Muscle of leg (tissue), 11 donors: ENCODE measurements around the gene PLA2G15. TPM values are rescaled to one million over a fixed set of nuclear protein-coding genes. Genes with fewer than 3 reads are reported as not detected.

ENCODE experiments used
- DNase-seq: peaks from one replicate; pipeline ENCODE4 v3.0.0; 2013
- H3K27ac ChIP-seq: one replicate; pipeline ENCODE4 v1.5.1; 2013; ENCODE audit warnings: mild to moderate bottlenecking, low read length, control low read depth
- H3K27me3 ChIP-seq: one replicate; pipeline ENCODE4 v1.6.1; 2013; ENCODE audit warnings: low read length; ENCODE audit not compliant: control insufficient read depth, insufficient read depth
- H3K36me3 ChIP-seq: one replicate; pipeline ENCODE4 v1.6.1; 2013; ENCODE audit warnings: low read length; ENCODE audit not compliant: control insufficient read depth, insufficient read depth
- H3K4me1 ChIP-seq: one replicate; pipeline ENCODE4 v1.6.1; 2013; ENCODE audit warnings: low read length; ENCODE audit not compliant: control insufficient read depth, insufficient read depth
- H3K4me3 ChIP-seq: one replicate; pipeline ENCODE4 v1.5.1; 2013; ENCODE audit warnings: low read length, control low read depth
- H3K9me3 ChIP-seq: replicated peaks from 2 replicates; pipeline ENCODE4 v1.6.1; 2013; ENCODE audit warnings: low read depth, low read length; ENCODE audit not compliant: control insufficient read depth
- WGBS: methylation state at CpG from one replicate; pipeline ENCODE4 v1.1.5; 2013; ENCODE audit warnings: missing lambda C conversion rate; ENCODE audit not compliant: insufficient coverage; 5-methylcytosine and 5-hydroxymethylcytosine counted together
- polyA plus RNA-seq, 8 donors: library from polyadenylated mRNA; unstranded; fragments of 120-200 nt; gene quantifications; one replicate each; pipeline versions ENCODE4 v1.2.1 to v1.2.3, GENCODE V29; 2013; ENCODE audit warnings: inconsistent platforms in 1 of 8, low replicate concordance in 1 of 8; ENCODE audit not compliant: insufficient read length in 8 of 8, insufficient read depth in 1 of 8
- total RNA-seq: library from RNA; stranded (reverse); fragments of 120-200 nt; gene quantifications from one replicate; pipeline ENCODE4 v1.2.4, GENCODE V29; 2013

Gene PLA2G15
- total and polyA plus RNA-seq, 9 donors, result 20.4 to 33.1 (median 23.7) TPM

GRCh38 chr16:68231384-68232136 is 13.6 kb upstream of the PLA2G15 start:
- Histone ChIP-seq H3K27me3 (peaks cover 26% of the 10 kb centered on the region), H3K9me3 (no peaks in the 10 kb centered on the region), H3K4me1 (peaks cover 36% of the 10 kb centered on the region), H3K4me3 (no peak overlapping the region), H3K27ac (no peak overlapping the region), H3K36me3 (peaks cover 27% of the 10 kb centered on the region)
- 90% methylated on average over 22 of the region's 26 CpGs for WGBS
- peak; percentile 8 for DNase-seq

DNA sequence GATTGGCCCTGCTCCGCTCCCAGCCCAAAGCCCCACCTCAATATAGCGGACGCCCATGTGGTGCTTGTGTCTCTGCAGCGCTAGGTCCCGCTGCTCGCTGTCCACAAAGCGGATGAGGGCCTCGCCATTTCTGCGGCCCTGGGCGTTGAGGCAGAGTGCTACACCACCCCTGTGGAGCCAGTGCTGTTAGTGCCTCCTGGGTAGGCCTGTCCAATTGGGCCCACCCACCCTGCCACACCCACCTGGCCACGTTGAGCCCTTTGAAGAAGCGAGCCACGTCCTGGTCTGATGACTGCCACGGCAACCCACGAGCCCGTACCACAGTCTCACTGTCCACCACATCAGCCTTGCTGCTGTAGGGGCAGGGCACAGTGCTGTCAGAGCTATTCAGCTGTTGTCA is 12.8 kb upstream of the PLA2G15 start:
- DNase-seq, result peak; percentile 11
- Histone ChIP-seq H3K27ac (no peak overlapping the region), H3K4me1 (peaks cover 39% of the 10 kb centered on the region), H3K27me3 (peaks cover 34% of the 10 kb centered on the region), H3K36me3 (peaks cover 22% of the 10 kb centered on the region), H3K9me3 (no peaks in the 10 kb centered on the region), H3K4me3 (no peak overlapping the region)
- 84% methylated on average over 8 of the region's 16 CpGs for WGBS

DNA sequence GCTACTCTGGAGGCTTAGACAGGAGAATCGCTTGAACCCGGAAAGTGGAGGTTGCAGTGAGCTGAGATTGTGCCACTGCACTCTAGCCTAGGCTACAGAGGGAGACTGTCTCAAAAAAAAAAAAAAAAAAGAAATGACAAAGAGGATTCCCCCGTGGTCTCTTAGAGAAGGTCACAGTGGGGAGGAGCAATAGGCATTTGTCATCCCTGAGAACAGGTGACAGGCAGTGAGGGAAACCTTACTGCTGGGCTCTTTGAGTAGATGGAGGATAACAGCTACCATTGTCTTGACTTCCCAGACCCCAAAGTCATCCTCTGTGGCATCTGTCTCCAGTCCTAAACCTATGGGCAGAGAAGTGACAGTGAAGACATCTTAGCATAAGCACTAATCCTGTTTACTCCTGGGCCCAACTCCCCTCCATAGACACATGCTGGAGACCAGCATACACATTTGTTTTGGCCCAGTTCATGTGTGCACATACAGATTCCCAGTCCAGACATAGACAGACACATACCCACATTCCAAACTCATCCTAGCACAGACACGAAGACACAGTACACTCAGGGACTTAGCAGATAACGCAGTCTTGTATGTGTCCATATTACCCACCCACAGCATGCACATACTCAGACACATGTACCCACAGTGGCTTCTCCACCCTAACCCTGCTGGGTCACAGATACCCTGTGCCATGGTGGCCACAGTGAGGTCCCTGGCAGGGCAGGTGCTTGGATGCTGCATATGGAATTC is 11.9 kb upstream of the PLA2G15 start:
- Histone ChIP-seq H3K4me3 (no peak overlapping the region), H3K9me3 (no peaks in the 10 kb centered on the region), H3K27ac (no peak overlapping the region), H3K36me3 (peaks cover 17% of the 10 kb centered on the region), H3K4me1 (peaks cover 35% of the 10 kb centered on the region), H3K27me3 (peaks cover 35% of the 10 kb centered on the region)
- 84% methylated on average over 4 of the region's 5 CpGs for WGBS
- DNase-seq, result no peak

GRCh38 chr16:68233835-68234187 is 11.4 kb upstream of the PLA2G15 start:
- no peak for DNase-seq
- peaks cover 17% of the 10 kb centered on the region for H3K36me3 ChIP-seq
- H3K9me3 ChIP-seq, result no peaks in the 10 kb centered on the region
- no peak overlapping the region for H3K4me3 ChIP-seq
- H3K4me1 ChIP-seq, result peaks cover 34% of the 10 kb centered on the region
- 57% methylated on average over 4 of the region's 8 CpGs for WGBS
- H3K27me3 ChIP-seq, result peaks cover 35% of the 10 kb centered on the region
- H3K27ac ChIP-seq, result no peak overlapping the region

DNA sequence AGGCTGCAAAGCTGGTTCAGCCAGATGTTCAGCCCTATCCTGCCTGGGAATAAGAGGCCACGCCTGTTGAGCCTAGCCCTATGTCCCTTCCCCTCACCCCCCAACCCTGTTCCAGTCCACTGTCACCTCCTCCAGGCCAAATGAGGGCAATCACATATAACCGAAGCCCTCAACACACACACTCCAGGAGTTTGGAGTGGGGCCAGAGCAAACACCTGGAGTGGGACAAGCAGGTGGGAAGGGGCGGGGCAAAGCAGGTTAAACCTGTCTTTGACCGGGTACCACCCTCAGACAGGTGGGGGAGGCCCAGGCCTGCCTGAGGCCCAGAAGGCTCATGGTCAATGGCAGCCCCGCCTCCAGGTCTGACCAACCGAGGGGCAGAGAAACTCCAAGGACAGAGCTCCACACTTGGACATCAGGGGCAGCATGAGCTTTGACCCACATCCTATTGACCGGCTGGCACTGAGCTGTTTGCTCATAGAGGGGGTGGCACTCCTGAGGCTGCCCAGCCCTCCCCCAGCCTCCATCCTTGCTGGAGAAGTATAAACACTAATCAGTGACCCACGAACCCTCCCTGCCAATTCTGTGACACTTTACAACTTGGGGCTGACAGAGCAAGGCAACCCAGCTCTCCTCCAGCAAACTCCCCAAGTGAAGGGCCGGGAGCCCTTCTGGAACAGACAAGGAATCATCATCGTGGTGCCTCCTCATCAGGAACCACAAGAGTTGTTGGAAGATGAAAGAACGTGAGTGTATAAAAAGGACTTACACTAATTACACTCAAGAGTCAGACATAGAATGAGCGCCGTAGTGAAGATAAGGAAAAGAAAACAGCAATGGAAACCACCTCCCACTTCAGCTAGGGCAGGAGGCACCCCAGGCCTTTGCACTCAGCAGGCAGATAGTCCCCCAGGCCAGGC is 10.7 kb upstream of the PLA2G15 start:
- Histone ChIP-seq H3K4me3 (no peak overlapping the region), H3K27ac (no peak overlapping the region), H3K4me1 (peaks cover 28% of the 10 kb centered on the region), H3K9me3 (no peaks in the 10 kb centered on the region), H3K36me3 (peaks cover 17% of the 10 kb centered on the region), H3K27me3 (peaks cover 35% of the 10 kb centered on the region)
- DNase-seq, result peak; percentile 36
- 57% methylated on average over 5 of the region's 13 CpGs for WGBS

- no peak overlapping the region for H3K4me3 ChIP-seq
- peaks cover 35% of the 10 kb centered on the region for H3K4me1 ChIP-seq
These were observed 9.9 kb upstream of the PLA2G15 start for GRCh38 chr16:68235108-68235886.

GRCh38 chr16:68235887-68236136 is 9.4 kb upstream of the PLA2G15 start, which contains the start of gene ESRP2:
Gene ESRP2 (minus strand): TSS chr16:68236127. CDS start chr16:68236045, 82 bp downstream.
- Histone ChIP-seq H3K36me3 (peaks cover 10% of the 10 kb centered on the region), H3K4me1 (peaks cover 35% of the 10 kb centered on the region), H3K27ac (peak within 1 kb of the TSS; percentile 57), H3K27me3 (peaks cover 38% of the 10 kb centered on the region), H3K9me3 (no peaks in the 10 kb centered on the region), H3K4me3 (peak within 1 kb of the TSS; percentile 66)
- no peak for DNase-seq
- WGBS, result under 1% methylated on average over 36 of the region's 36 CpGs

More at GRCh38 chr16:68235108-68235886, 9.9 kb upstream of the PLA2G15 start:
- Histone ChIP-seq H3K27me3 (peaks cover 38% of the 10 kb centered on the region), H3K9me3 (no peaks in the 10 kb centered on the region), H3K27ac (no peak overlapping the region), H3K36me3 (peaks cover 12% of the 10 kb centered on the region)
- DNase-seq, result peak; percentile 24
- WGBS, result 16% methylated on average over 73 of the region's 73 CpGs

DNA sequence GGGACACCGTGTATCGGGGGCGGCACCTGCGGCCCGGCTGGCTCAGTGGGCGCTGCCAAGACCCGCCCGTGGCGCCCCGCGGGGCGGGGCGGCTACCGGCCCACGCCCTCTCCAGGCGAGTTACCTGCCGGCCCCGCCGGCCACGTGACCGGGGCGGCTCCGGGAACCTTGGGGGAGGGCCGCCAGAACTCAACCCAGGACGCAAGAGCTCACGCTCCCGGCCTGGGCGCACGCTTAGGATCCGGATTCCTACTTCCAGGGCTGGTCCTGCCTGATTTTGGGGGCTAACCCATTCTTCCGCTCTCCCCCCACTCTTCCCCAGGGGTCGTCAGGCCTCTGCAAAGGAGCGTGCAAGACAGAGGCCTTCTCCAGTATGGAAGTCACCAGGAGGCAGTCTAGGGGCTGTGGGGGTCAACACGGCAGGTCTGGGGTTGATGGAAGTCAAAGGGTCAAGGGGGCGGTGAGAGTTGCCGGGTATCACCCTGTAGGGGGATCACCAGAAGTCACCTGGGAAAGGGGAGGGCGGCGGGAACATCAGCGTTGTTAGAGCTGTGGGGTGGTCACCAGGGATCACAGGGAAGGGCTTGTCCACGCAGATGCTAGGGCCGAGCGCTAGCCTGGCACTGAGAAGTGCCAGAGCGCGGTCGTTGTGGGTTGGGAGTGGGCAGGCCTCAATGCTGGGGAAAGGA is 8.9 kb upstream of the PLA2G15 start:
- Histone ChIP-seq H3K27me3 (peaks cover 38% of the 10 kb centered on the region), H3K27ac (no peak overlapping the region), H3K36me3 (peaks cover 5% of the 10 kb centered on the region), H3K4me3 (peak overlapping the region; percentile 66), H3K4me1 (peaks cover 35% of the 10 kb centered on the region), H3K9me3 (no peaks in the 10 kb centered on the region)
- 5% methylated on average over 39 of the region's 45 CpGs for WGBS
- no peak for DNase-seq

DNA sequence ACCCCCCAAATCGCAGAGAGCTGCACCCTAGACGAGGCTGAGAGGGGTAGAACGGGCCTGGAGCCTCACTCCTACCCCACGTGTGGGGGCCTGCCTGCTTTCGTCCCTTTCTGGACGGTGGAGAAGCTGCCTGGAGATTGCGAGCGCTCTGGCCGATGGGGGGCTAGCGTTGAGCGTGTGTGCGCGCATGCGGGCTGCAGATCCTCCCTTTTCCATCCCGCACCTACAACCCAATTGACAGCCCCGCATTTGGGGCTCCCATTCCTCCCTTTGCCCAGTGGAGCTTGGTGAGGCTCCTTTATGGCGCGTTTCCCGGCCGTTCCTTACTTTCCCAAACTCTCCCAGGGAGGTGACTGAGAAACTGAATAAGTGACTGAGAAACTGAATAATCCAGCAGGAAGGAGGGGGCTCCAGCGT is 8.3 kb upstream of the PLA2G15 start:
- Histone ChIP-seq H3K36me3 (peaks cover 3% of the 10 kb centered on the region), H3K4me1 (peaks cover 35% of the 10 kb centered on the region), H3K27me3 (peaks cover 38% of the 10 kb centered on the region), H3K4me3 (peak overlapping the region; percentile 66), H3K9me3 (no peaks in the 10 kb centered on the region), H3K27ac (peak overlapping the region; percentile 57)
- 3% methylated on average over 16 of the region's 21 CpGs for WGBS
- no peak for DNase-seq
